Neuron (in vitro differentiated cells): ENCODE measurements around the gene HPS6.
"Not testable (repeated sequence)": the region's sequence is repeated elsewhere in the genome, so short reads cannot be mapped to it uniquely, and the experiment has no call there.

Experiments used
- H2AFZ ChIP-seq: one replicate; pipeline ENCODE4 v1.6.1; 2013; ENCODE audit warnings: low read depth, mild to moderate bottlenecking, inconsistent platforms, low read length, moderate library complexity
- H3K27me3 ChIP-seq: one replicate; pipeline ENCODE4 v1.6.1; 2013; ENCODE audit warnings: low read length; ENCODE audit not compliant: insufficient read depth
- H3K36me3 ChIP-seq: one replicate; pipeline ENCODE4 v1.6.1; 2013; ENCODE audit warnings: low read length; ENCODE audit not compliant: insufficient read depth
- H3K4me1 ChIP-seq: one replicate; pipeline ENCODE4 v1.6.1; 2013; ENCODE audit warnings: low read length; ENCODE audit not compliant: insufficient read depth
- H3K4me3 ChIP-seq: 2 replicates; pipeline ENCODE4 v1.5.1; 2013; ENCODE audit warnings: mild to moderate bottlenecking, low read length, moderate library complexity
- H3K9me3 ChIP-seq: one replicate; pipeline ENCODE4 v1.6.1; 2013; ENCODE audit warnings: low read length

Gene HPS6

GRCh38 chr10:102064868-102065560 lies at the start of gene HPS6:
Gene HPS6, plus strand, starts transcription at chr10:102065349. Its CDS starts 126 bp downstream, at chr10:102065475.
- Histone ChIP-seq H3K4me1 (peaks cover 9% of the 10 kb centered on the region), H3K27me3 (peaks cover 2% of the 10 kb centered on the region), H2AFZ (peak within 1 kb of the TSS; percentile 95), H3K4me3 (peak within 1 kb of the TSS; percentile 75), H3K9me3 (no peaks in the 10 kb centered on the region), H3K36me3 (no peaks in the 10 kb centered on the region)

GRCh38 chr10:102016416-102016815 lies 48.7 kb upstream of the HPS6 start:
- Histone ChIP-seq H2AFZ (no peak overlapping the region), H3K4me1 (no peaks in the 10 kb centered on the region), H3K4me3 (no peak overlapping the region), H3K9me3 (no peaks in the 10 kb centered on the region), H3K27me3 (no peaks in the 10 kb centered on the region), H3K36me3 (peaks cover 27% of the 10 kb centered on the region)

GRCh38 chr10:102017295-102017694 lies 47.9 kb upstream of the HPS6 start:
- Histone ChIP-seq H3K4me3 (no peak overlapping the region), H3K9me3 (no peaks in the 10 kb centered on the region), H3K4me1 (no peaks in the 10 kb centered on the region), H2AFZ (no peak overlapping the region), H3K36me3 (peaks cover 31% of the 10 kb centered on the region), H3K27me3 (no peaks in the 10 kb centered on the region)

GRCh38 chr10:102020938-102021337 lies 44.2 kb upstream of the HPS6 start:
- H2AFZ ChIP-seq = no peak overlapping the region
- H3K9me3 ChIP-seq = peaks cover 2% of the 10 kb centered on the region
- no peak overlapping the region for H3K4me3 ChIP-seq
- H3K4me1 ChIP-seq = no peaks in the 10 kb centered on the region
- H3K36me3 ChIP-seq = peaks cover 50% of the 10 kb centered on the region
- H3K27me3 ChIP-seq = no peaks in the 10 kb centered on the region

- Histone ChIP-seq H3K4me1 (no peaks in the 10 kb centered on the region), H3K36me3 (peaks cover 58% of the 10 kb centered on the region)
Observed at GRCh38 chr10:102024799-102025198, 40.4 kb upstream of the HPS6 start.

GRCh38 chr10:102027261-102027660 lies 37.9 kb upstream of the HPS6 start:
- Histone ChIP-seq H3K9me3 (peaks cover 2% of the 10 kb centered on the region), H2AFZ (no peak overlapping the region), H3K36me3 (peaks cover 64% of the 10 kb centered on the region)

More at GRCh38 chr10:102024799-102025198, 40.4 kb upstream of the HPS6 start:
- H3K27me3 ChIP-seq = no peaks in the 10 kb centered on the region
- H3K4me3 ChIP-seq = no peak overlapping the region
- H2AFZ ChIP-seq = no peak overlapping the region
- peaks cover 2% of the 10 kb centered on the region for H3K9me3 ChIP-seq

GRCh38 chr10:102033787-102034186 lies 31.4 kb upstream of the HPS6 start:
- H3K9me3 ChIP-seq = peaks cover 3% of the 10 kb centered on the region
- H2AFZ ChIP-seq = no peak overlapping the region
- H3K36me3 ChIP-seq = peaks cover 37% of the 10 kb centered on the region
- no peak overlapping the region for H3K4me3 ChIP-seq
- no peaks in the 10 kb centered on the region for H3K27me3 ChIP-seq
- no peaks in the 10 kb centered on the region for H3K4me1 ChIP-seq

More at GRCh38 chr10:102027261-102027660, 37.9 kb upstream of the HPS6 start:
- Histone ChIP-seq H3K4me1 (no peaks in the 10 kb centered on the region), H3K4me3 (no peak overlapping the region), H3K27me3 (no peaks in the 10 kb centered on the region)

- H3K4me1 ChIP-seq, H3K27me3 ChIP-seq, H3K9me3 ChIP-seq, H3K4me3 ChIP-seq, H2AFZ ChIP-seq: not testable (repeated sequence)
- H3K36me3 ChIP-seq = peaks cover 28% of the 10 kb centered on the region
Observed at GRCh38 chr10:102035807-102036206, 29.3 kb upstream of the HPS6 start.

GRCh38 chr10:102038410-102038809 lies 26.7 kb upstream of the HPS6 start:
- Histone ChIP-seq H3K4me3 (no peak overlapping the region), H3K27me3 (no peaks in the 10 kb centered on the region), H3K36me3 (peaks cover 16% of the 10 kb centered on the region), H3K4me1 (no peaks in the 10 kb centered on the region), H3K9me3 (peaks cover 3% of the 10 kb centered on the region), H2AFZ (no peak overlapping the region)

- H3K4me3 ChIP-seq = no peak overlapping the region
- H3K36me3 ChIP-seq = peaks cover 10% of the 10 kb centered on the region
- H2AFZ ChIP-seq = no peak overlapping the region
- H3K27me3 ChIP-seq = no peaks in the 10 kb centered on the region
- H3K4me1 ChIP-seq = no peaks in the 10 kb centered on the region
- peaks cover 3% of the 10 kb centered on the region for H3K9me3 ChIP-seq
Observed at GRCh38 chr10:102040305-102041050, 24.7 kb upstream of the HPS6 start.

- Histone ChIP-seq H3K36me3 (no peaks in the 10 kb centered on the region), H2AFZ (no peak overlapping the region), H3K27me3 (no peaks in the 10 kb centered on the region), H3K9me3 (no peaks in the 10 kb centered on the region), H3K4me1 (no peaks in the 10 kb centered on the region), H3K4me3 (no peak overlapping the region)
Observed at GRCh38 chr10:102045292-102045691, 19.9 kb upstream of the HPS6 start.

- no peak overlapping the region for H3K4me3 ChIP-seq
- no peaks in the 10 kb centered on the region for H3K27me3 ChIP-seq
- H3K9me3 ChIP-seq = no peaks in the 10 kb centered on the region
- H3K4me1 ChIP-seq = no peaks in the 10 kb centered on the region
- H2AFZ ChIP-seq = no peak overlapping the region
- no peaks in the 10 kb centered on the region for H3K36me3 ChIP-seq
Observed at GRCh38 chr10:102046095-102046494, 19.1 kb upstream of the HPS6 start.

GRCh38 chr10:102054881-102055646 lies 10.1 kb upstream of the HPS6 start:
- peak overlapping the region; percentile 70 for H3K4me3 ChIP-seq
- H3K36me3 ChIP-seq, H3K9me3 ChIP-seq, H3K4me1 ChIP-seq, H3K27me3 ChIP-seq: not testable (repeated sequence)
- H2AFZ ChIP-seq = peak overlapping the region; percentile 96
